NOMO-1 treated with DMSO at 0.1 percent for 48 hours (cell line): ENCODE measurements around the gene TPSG1.
"Not testable (repeated sequence)": the region's sequence is repeated elsewhere in the genome, so short reads cannot be mapped to it uniquely, and the experiment has no call there.

Experiments
- DNase-seq: peaks from one replicate; lab custom pipeline; 2025; ENCODE audit not compliant: unreplicated experiment; lab: John Stamatoyannopoulos, UW

TPSG1 gene

GRCh38 chr16:1232049-1232748, 7.1 kb upstream of the TPSG1 start:
- not testable (repeated sequence) for DNase-seq

GRCh38 chr16:1231301-1231700, 6.2 kb upstream of the TPSG1 start:
- not testable (repeated sequence) for DNase-seq

GRCh38 chr16:1230471-1231212, 5.6 kb upstream of the TPSG1 start:
- DNase-seq = not testable (repeated sequence)

GRCh38 chr16:1230084-1230470, 5.0 kb upstream of the TPSG1 start, which contains the start of gene TPSB2:
Gene TPSB2 (minus strand): TSS chr16:1230184. CDS start chr16:1229951, 233 bp downstream.
- DNase-seq = not testable (repeated sequence)

GRCh38 chr16:1229476-1229875, 4.4 kb upstream of the TPSG1 start:
- not testable (repeated sequence) for DNase-seq

GRCh38 chr16:1228227-1228626, 3.2 kb upstream of the TPSG1 start:
- not testable (repeated sequence) for DNase-seq

GRCh38 chr16:1226692-1227091, 1.6 kb upstream of the TPSG1 start:
- not testable (repeated sequence) for DNase-seq

GRCh38 chr16:1225728-1226311, 752 bp upstream of the TPSG1 start:
- not testable (repeated sequence) for DNase-seq

GRCh38 chr16:1224558-1224957, 510 bp downstream of the TPSG1 start:
- no peak for DNase-seq

GRCh38 chr16:1223355-1224214, 1.5 kb downstream of the TPSG1 start:
- DNase-seq = no peak

GRCh38 chr16:1222553-1223354, 2.3 kb downstream of the TPSG1 start:
- DNase-seq = no peak

GRCh38 chr16:1221628-1222552, 3.2 kb downstream of the TPSG1 start:
- DNase-seq = no peak

- no peak for DNase-seq
These were observed 4.0 kb downstream of the TPSG1 start for GRCh38 chr16:1220841-1221627.

GRCh38 chr16:1220098-1220728, 4.9 kb downstream of the TPSG1 start:
- no peak for DNase-seq

GRCh38 chr16:1218930-1219611, 6.0 kb downstream of the TPSG1 start:
- DNase-seq = no peak

GRCh38 chr16:1218061-1218929, 6.8 kb downstream of the TPSG1 start:
- DNase-seq = no peak
